HG02623 (cell line): Measurements from ENCODE around the gene TSSK3.
"Not testable (repeated sequence)": the region's sequence is repeated elsewhere in the genome, so short reads cannot be mapped to it uniquely, and the experiment has no call there.

ENCODE experiments used
- ATAC-seq: cut with Tn5 transposase; IDR thresholded peaks from one replicate; pipeline ENCODE4 v1.9.1; 2021; ENCODE audit warnings: moderate library complexity; ENCODE audit not compliant: unreplicated experiment

TSSK3 gene

GRCh38 chr1:32338637-32339145 is 23.6 kb upstream of the TSSK3 start:
- no peak for ATAC-seq

GRCh38 chr1:32339363-32339978 is 22.9 kb upstream of the TSSK3 start:
- ATAC-seq = no peak

- ATAC-seq = no peak
These were observed 21.1 kb upstream of the TSSK3 start for GRCh38 chr1:32341186-32341757.

GRCh38 chr1:32341971-32342370 is 20.4 kb upstream of the TSSK3 start:
- ATAC-seq = no peak

GRCh38 chr1:32342704-32343103 is 19.6 kb upstream of the TSSK3 start:
- no peak for ATAC-seq

- ATAC-seq = no peak
These were observed 17.0 kb upstream of the TSSK3 start for GRCh38 chr1:32345289-32345827.

- ATAC-seq = no peak
These were observed 15.7 kb upstream of the TSSK3 start for GRCh38 chr1:32346532-32347157.

- ATAC-seq = no peak
These were observed 13.1 kb upstream of the TSSK3 start for GRCh38 chr1:32349211-32349708.

- peak; percentile 31 for ATAC-seq
These were observed 11.4 kb upstream of the TSSK3 start for GRCh38 chr1:32350785-32351398.

GRCh38 chr1:32351399-32352238 is 10.7 kb upstream of the TSSK3 start:
- ATAC-seq = peak; percentile 79

- no peak for ATAC-seq
These were observed 10.0 kb upstream of the TSSK3 start for GRCh38 chr1:32352239-32352745.

- no peak for ATAC-seq
These were observed 9.4 kb upstream of the TSSK3 start for GRCh38 chr1:32352831-32353383.

GRCh38 chr1:32353431-32353830 is 8.9 kb upstream of the TSSK3 start:
- no peak for ATAC-seq

GRCh38 chr1:32353886-32354570 is 8.3 kb upstream of the TSSK3 start:
- no peak for ATAC-seq

- not testable (repeated sequence) for ATAC-seq
These were observed 6.6 kb upstream of the TSSK3 start for GRCh38 chr1:32355778-32356177.

- no peak for ATAC-seq
These were observed 5.9 kb upstream of the TSSK3 start for GRCh38 chr1:32356478-32356877.

GRCh38 chr1:32357614-32358013 is 4.7 kb upstream of the TSSK3 start:
- ATAC-seq = no peak

GRCh38 chr1:32358435-32358834 is 3.9 kb upstream of the TSSK3 start:
- ATAC-seq = no peak

- ATAC-seq = no peak
These were observed 1.0 kb upstream of the TSSK3 start for GRCh38 chr1:32361308-32361673.
